Activated CD8-positive, alpha-beta memory T cell treated with anti-CD3 and anti-CD28 coated beads for 1 hour (primary cell): Measurements from ENCODE around the gene DLX5.
"Not testable (repeated sequence)": the region's sequence is repeated elsewhere in the genome, so short reads cannot be mapped to it uniquely, and the experiment has no call there.

Experiments used
- DNase-seq, 2 donors: peaks; one replicate each; pipeline ENCODE4 v3.0.0-alpha.2; 2020; ENCODE audit warnings: low read depth in 1 of 2; ENCODE audit errors: extremely low read depth in 1 of 2

DLX5 gene

DNA sequence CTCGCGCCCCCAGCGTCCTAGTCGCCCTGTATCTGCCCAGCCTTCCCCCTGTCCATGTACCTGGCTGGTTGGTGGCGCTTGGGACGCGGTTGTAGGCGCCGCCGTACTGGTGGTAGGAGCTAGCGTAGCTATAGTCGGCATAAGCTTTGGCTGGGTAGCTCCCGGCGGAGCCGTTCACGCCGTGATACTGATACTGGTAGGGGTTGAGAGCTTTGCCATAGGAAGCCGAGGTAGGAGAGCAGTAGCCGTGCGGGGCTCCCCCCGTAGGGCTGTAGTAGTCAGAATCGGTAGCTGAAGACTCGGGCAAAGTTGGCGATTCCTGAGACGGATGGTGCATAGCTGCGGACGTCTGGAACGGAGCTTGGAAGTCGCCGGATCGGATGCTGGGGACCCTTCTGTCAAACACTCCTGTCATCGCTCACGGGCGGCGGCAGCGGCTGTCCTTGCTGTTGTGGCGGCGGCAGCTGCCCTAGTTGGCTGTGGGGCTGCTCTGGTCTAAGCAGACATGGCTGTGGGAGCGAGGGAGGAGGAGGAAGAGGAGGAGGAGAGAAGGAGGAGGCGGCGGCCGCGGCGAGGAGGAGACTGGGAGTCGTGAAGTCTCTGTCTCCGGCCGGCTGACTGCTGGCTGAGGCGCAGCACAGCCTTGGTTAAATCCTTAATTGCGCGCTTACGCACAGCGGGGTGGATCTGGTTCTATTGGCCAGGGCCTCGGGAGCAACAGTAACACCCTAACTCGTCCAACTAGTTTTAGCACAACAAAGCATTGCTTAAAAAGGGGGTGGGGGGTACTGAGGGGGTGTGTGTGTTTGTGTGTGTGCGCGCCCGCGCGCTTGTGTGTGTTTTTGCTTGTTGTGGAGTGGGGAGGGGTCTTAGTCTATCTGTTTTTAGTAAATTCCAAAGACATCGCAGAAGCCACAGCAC, at the start of gene DLX5:
TSS of gene DLX5 (minus strand) at position 623 of the 921 bp plus-strand sequence. CDS start at position 415, 208 bp downstream.
- DNase-seq: no peak

DNA sequence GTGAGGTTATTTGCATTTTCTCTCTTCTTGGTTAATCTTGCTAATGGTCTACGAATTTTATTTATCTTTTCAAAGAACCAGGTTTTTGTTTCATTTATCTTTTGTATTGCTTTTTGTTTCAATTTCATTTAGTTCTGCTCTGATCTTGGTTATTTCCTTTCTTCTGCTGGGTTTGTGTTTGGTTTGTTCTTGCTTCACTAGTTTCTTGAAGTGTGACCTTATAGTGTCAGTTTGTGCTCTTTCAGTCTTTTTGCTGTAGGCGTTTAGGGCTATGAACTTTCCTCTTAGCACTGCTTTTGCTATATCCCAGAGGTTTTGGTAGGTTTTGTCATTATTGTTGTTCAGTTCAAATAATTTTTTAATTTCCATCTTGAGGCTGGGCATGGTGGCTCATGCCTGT, 47.4 kb upstream of the DLX5 start:
- DNase-seq: not testable (repeated sequence)

DNA sequence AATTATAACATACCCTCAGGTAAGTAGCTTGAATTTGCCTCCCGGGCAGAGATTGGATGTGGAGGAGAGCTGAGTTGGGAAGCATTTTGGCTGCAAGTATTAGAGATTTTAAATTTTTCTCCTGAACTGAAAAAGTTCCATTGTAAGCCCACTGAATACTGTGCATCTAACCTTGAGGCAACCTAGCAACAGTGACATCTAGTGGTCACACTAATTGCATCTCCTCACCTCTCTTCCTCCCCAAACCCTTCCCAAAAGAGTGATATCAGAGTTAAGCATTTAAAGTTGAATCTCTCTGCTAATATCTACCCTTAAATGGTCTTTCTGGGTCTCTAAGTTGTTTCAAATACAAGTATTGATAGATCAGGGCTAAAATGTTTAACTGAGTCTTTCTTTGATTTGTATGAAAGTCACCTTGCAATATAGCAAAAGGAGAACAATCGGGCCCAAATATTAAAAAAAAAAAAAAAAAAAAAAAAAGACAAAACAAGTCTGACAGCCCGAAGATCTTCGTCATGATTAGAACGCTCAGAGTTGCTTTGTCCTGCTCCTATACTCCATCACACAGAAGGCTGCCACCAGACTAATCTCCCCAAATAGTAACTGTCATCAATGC, 40.4 kb upstream of the DLX5 start:
- no peak for DNase-seq

DNA sequence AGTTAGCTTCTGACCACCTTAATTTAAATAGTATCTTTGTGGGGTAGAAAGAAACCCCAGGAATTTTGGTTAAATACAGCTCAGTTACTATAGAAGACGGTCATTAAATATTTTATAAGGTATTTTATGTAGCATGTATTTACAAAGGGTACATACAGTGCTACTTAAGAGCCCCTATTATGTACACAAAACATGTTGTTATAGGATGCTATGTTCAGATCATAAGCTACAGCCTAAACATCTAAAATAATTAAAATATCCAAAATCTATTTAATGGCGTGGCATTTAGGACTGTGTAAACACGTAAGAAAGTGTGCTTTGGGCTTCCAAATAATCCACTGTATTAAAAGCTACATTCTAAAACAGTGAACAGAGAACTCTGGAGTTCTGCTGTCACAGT, 39.4 kb upstream of the DLX5 start:
- no peak for DNase-seq

DNA sequence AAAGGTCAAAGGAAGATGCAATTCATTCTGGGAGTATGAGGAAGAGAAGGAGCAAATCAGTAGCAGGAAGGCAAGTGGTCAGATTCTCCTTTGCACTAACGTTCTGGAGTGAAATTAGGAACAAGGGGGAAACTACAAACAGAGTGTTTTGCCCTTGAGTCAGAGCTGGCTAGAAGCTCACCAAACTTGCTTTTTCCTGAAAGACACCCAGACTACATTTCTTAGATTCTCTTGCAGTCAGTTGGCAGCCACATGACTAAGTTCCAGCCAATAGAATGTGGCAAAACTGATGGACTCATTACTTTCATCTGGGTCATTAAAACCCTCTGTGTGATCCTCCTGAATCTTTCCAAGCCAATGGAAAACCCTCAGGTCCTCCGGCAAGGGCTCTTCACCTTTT, 18.6 kb upstream of the DLX5 start:
- no peak for DNase-seq

DNA sequence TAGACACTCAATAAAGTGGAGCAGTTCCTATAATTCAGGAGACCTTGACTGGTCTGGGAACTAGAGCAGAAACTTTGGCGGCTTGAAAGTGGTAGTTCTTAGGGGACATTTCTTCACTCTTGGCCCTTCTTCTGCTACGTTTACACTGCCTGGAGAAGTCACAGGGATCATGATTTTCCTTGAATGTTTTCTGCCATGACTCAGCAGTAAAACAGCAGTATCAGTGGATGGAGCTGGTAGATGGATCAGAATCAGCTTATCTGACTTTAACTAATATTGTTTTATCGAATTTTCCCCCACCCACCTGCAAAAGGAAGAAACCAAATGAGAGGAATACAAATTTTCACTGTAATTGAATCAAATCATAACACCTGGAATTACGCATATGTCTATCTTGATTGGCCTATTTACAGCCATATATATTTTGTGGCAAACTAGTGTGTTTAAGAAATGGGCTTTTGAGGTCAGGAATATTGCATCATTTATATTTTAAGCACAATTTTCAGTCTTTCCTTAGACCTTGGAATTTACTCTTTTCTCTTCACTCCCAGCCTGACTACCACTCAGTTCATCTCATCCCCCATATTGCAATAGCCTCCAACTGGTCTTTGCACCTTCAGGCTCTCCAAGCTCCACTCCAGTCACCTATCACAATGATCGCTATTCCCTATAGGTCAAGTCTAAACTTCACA, 14.9 kb upstream of the DLX5 start:
- DNase-seq: no peak

DNA sequence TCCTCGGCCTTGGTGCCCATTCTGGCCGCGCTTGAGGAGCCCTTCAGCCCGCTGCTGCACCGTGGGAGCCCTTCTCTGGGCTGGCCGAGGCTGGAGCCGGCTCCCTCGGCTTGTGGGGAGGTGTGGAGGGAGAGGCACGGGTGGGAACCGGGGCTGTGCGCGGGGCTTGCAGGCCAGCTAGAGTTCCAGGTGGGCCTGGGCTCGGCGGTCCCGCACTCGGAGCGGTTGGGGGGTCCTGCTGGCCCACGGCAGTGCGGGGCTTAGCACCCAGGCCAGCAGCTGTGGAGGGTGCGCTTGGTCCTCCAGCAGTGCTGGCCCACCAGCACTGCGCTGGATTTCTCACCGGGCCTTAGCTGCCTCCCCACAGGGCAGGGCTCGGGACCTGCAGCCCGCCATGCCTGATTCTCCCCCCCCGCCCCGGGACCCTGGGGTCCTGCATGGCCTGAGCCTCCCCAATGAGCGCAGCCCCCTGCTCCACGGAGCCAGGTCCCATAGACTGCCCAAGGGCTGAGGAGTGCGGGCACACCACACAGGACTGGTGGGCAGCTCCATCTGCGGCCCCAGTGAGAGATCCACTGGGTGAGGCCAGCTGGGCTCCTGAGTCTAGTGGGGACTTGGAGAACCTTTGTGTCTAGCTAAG, 9.7 kb upstream of the DLX5 start:
- not testable (repeated sequence) for DNase-seq

DNA sequence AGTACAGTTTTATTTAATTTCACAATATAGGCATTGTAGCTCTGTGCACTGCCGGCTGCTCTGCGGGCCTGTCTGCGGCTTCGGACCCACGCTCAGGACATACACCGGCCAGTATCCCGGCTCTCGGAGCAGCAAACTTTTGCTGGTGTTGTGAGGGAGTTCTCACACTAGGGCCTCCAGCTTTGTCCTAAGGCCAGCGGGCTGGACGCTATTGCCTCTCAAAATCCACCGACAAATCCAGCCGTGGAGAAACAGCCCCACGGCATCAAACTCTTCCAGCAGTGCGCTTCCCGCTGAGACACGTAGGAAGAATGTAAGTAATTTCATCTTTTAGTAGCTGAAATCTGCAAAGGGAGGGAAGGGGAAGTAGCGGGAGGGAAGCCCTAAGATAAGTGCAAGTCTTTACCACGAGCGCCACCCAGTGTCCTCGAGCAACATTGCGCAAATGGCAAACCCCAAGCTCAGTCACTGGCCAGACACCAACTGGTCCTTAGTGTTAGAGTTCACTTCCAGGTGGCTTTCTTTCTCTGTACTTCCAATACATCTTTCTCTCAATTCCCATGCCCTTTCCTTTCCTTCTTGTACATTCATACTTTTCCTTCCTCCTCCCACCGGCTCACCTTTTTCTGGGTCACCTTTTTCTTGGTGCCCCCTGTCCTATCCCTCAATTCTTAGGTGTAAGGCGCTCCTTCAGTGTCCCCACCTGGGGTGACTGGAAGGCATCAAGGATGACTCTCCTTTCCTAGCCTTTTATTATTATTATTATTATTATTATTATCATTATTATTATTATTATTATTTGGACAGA, 3.0 kb upstream of the DLX5 start:
- peak; percentile 27 to 44 for DNase-seq

DNA sequence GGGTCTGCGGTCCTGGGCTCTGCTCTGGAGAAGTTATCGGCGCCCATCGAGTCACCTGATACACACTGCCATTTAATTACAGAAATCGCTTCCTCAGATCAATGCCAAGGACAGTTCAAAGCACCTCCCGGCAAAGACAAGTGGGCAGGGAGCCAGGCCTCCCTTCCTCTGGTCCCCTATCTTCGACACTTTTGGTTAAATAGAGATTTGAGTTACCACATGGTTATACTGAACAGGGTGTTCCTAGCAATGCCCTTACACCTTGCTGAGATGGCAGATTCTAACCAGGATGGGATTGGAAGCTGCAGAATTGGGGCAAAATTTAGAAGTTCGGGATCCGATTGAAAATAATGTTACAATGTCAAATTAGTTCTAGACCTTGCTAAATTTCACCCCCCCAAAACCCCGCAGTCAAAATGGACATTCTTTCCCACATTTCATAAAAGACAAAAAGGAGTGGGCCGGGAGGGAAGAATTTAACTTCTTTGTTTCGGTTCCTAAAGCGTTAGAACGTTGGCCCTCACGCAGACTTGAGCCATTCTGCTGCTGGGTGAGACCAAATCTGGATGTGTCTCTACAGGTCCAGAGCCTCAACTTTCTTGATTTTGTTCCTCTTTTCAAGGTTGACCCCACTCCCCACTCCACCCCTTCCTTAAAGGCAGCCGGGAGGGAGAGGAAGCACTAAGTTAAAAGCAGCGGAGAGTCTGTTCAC, 2.2 kb upstream of the DLX5 start:
- DNase-seq: no peak

DNA sequence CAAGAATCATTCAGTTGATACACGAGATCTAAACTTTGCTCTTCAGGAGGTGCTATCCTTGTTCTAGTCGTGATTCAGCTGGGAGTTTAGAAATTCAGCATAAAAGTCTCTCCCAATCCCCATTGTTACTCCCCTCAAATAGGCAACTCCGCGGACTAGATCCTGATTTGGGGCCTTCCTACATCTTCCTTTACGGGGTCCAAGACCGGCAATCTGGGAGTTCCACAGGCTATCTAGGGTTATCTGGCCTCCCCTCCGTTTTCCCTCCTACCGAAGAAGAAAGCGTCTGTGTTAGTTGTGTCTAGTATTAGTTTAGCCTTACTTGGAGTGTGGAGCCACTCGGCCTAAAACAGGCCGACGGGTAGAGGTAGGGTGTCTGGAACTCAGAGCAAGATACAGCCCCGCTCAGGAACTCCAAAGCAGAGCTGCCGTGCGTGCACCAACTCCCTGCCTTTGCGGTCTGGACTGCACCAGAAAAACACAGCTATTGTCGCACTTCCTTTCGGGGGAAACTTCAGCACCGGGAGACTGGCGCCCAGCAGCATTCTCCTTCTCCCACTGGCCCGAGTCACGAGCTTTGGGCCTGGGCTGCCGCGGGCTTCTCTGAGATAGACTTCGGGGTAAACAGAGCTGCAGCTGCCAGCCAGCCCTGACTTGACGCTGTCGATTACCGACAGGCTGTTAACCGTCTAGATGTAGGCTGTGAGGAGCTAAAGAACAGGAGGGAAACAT, 1.5 kb upstream of the DLX5 start:
- no peak for DNase-seq

DNA sequence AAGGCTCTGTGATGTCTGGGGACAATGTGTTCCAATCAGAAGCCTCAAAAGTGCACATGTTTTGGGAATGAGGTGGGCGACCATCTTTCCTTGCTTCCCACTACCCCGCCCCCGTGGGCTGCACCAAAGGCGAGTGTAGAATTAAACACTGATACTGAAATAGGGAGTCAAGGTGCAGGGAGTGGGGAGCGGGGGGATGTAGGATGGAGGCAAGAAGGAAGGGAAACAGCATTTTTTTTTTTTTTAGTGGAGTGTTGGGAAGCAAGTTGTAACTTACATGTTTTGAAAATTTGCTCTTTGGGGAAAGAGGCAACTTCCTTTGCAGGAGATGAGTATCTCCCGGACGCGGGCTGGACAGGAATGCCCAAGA, 484 bp upstream of the DLX5 start:
- DNase-seq: no peak

DNA sequence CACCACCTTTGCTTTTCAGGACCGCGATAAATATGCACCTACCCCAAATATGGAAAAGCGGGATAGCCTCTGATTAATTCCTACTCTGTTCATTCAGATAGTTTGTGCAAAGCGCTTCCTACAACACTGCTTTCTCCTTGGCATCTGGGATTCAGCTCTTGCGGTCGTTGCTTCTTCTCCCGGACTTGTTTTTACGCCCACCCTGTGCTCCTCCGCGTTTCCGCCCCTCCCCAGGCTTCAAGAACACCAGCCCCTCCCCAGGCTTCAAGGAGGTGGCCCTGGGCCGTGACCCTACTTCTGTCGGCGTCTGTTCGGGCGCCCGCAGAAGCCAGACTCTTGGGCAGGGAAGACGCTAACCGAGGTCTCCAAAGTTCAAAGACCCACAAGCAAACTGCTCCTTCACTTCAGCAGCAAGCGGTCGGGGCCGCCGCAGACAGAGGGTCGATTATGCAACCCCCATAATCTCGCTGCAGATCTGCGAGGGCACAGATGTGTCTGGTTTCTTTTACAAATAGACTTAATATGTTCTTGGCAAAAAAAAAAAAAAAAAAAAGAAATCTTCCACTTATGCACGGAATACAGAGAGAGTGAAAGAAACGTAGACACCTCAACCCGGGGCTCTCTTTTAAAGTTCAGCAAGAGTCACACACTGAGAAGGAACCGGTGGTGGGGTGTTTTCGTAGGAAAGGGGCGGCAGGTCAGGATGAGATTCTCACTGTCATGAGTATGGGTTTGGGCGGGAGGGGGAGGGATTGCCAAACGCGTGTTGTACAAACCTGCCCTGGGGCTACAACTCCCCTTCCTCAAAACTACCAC, 1.9 kb downstream of the DLX5 start:
- no peak for DNase-seq

DNA sequence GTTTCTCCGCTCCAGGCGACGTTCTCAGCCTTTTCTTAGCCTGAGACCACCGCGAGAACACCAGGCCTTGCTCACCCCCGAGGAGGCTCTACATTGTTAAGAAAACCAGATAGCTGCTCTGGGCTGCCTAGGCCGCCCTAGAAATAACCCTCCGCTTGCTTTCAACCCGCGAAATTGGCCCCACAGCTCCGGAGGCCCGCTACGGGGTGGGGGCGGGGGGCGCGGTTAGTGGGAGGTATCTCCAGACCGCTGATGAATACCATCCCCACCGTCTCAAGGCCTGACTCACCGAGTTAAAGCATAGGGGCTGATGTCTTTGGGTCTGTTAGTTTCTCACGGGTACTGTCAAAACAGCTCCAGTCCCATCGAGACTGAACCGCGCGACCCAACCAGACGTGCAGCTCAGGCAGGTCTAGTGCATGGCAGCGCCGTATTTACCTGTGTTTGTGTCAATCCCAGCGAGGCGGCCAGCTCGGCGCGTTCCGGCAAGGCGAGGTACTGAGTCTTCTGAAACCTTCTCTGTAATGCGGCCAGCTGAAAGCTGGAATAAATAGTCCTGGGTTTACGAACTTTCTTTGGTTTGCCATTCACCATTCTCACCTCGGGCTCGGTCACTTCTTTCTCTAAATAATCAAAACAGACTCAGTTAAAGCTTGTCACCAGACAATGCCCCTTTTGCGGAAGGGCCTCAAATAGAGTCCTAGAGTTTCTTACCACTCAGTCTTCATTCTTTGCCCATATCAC, 2.7 kb downstream of the DLX5 start:
- DNase-seq: no peak

DNA sequence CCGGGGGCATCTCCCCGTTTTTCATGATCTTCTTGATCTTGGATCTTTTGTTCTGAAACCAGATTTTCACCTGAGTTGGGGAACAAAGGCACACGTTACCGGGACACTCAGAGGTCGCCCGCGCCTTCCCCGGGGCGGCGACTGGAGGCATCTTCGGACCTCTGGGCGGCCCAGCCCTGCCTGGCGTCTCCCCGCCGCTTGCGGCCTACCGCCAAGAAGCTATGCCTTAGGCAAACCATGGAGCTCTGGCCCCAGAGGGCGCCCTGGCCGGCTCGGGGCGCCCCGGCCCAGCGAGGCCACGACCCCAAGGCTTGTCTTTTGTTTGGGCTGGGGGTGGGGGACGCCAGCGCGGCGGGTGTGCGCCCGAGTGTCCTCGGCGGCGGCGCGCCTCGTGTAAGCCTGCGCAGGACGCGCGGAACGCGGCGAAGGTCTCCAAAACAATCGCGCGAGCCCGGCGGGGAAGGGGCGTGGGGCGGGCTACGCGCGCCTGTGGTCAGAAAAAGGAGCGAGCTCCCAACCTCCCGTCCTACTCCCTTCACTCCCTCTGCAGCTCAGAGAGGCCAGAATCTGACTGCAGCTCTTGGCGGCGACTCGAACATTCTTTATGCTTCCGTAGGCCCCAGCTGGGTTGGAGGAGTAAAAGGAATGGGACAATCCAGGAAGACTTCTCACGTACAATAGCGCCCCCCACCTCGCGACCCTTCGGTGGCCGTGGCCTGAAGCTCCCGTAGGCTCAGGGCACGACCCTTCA, 3.5 kb downstream of the DLX5 start:
- DNase-seq: no peak

DNA sequence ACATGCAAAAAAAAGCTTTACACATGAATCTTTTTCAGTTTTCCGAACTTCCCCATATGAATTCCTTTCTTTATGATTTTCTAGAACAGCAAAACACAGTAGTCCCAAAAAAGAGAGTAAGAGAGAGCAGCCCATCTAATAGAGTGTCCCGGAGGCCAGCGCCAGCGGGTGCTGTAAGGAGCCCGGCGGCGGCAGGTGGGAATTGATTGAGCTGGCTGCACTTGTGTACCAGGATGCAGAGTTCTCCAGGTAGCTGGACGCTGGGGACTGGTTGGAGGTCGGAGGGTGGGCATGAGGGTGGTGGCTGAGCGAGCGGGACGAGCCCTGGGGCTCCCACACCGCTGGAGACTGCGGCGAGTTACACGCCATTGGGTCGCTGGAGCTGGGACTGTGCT, 4.0 kb downstream of the DLX5 start:
- no peak for DNase-seq

DNA sequence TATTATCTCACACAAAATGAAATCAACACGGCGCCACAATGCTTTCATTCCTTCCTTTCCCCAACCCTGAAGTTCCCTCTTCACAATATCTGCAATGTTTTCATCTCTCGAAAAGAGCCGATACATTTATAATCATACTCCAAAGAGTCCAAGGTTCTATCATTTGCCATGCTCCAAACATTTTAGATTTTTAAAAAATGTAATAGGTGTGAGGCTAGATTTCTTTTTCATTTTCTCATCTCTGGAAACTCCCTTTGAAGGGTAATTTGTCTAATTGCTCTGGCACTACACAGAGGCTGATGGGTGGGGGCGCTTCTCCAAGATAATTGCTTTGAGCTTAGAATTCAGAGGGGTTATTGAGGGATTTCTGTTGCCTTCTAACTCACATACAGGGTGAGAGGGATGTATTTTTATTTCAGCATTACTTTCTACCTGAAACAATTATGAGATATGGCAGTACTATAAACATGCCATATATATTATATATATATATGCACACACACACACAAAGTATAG, 4.9 kb downstream of the DLX5 start:
- DNase-seq: no peak
